HG03025 (cell line): ENCODE results near the gene PRKAR2A.
"Not testable (repeated sequence)": the region's sequence is repeated elsewhere in the genome, so short reads cannot be mapped to it uniquely, and the experiment has no call there.

Experiments
- ATAC-seq: cut with Tn5 transposase; IDR thresholded peaks from one replicate; pipeline ENCODE4 v1.9.1; 2021; ENCODE audit warnings: mild to moderate bottlenecking, moderate library complexity; ENCODE audit not compliant: unreplicated experiment, low FRiP score

Gene PRKAR2A

GRCh38 chr3:48738144-48738536, 109.5 kb downstream of the PRKAR2A start:
- no peak for ATAC-seq

- not testable (repeated sequence) for ATAC-seq
Observed at GRCh38 chr3:48735075-48735767, 112.5 kb downstream of the PRKAR2A start.

GRCh38 chr3:48734541-48734940, 113.1 kb downstream of the PRKAR2A start:
- not testable (repeated sequence) for ATAC-seq

- not testable (repeated sequence) for ATAC-seq
Observed at GRCh38 chr3:48733752-48734518, 113.7 kb downstream of the PRKAR2A start.

GRCh38 chr3:48727511-48727910, 120.2 kb downstream of the PRKAR2A start:
- ATAC-seq, result no peak

- ATAC-seq, result not testable (repeated sequence)
Observed at GRCh38 chr3:48725185-48725855, 122.4 kb downstream of the PRKAR2A start.

- no peak for ATAC-seq
Observed at GRCh38 chr3:48723725-48724124, 123.9 kb downstream of the PRKAR2A start.

GRCh38 chr3:48723293-48723692, 124.4 kb downstream of the PRKAR2A start:
- ATAC-seq, result not testable (repeated sequence)

- ATAC-seq, result peak; percentile 94
Observed at GRCh38 chr3:48716982-48717746, 130.5 kb downstream of the PRKAR2A start, which contains the start of gene IP6K2. Gene IP6K2 (minus strand): TSS chr3:48717221. CDS start chr3:48695291, 21,930 bp downstream.

- no peak for ATAC-seq
Observed at GRCh38 chr3:48716508-48716981, 131.1 kb downstream of the PRKAR2A start.

- ATAC-seq, result no peak
Observed at GRCh38 chr3:48715174-48715800, 132.4 kb downstream of the PRKAR2A start.

GRCh38 chr3:48711727-48712126, 135.9 kb downstream of the PRKAR2A start:
- no peak for ATAC-seq

GRCh38 chr3:48709051-48709461, 138.6 kb downstream of the PRKAR2A start:
- no peak for ATAC-seq

GRCh38 chr3:48708481-48708889, 139.2 kb downstream of the PRKAR2A start:
- no peak for ATAC-seq

- no peak for ATAC-seq
Observed at GRCh38 chr3:48707157-48707556, 140.5 kb downstream of the PRKAR2A start.

GRCh38 chr3:48702320-48702920, 145.3 kb downstream of the PRKAR2A start:
- ATAC-seq, result no peak

- ATAC-seq, result no peak
Observed at GRCh38 chr3:48700731-48701405, 146.8 kb downstream of the PRKAR2A start.

- no peak for ATAC-seq
Observed at GRCh38 chr3:48698891-48699290, 148.8 kb downstream of the PRKAR2A start.

- ATAC-seq, result no peak
Observed at GRCh38 chr3:48697952-48698351, 149.7 kb downstream of the PRKAR2A start.
